ENCODE measurements around the gene PCDHB16.
"Not testable (repeated sequence)": the region's sequence is repeated elsewhere in the genome, so short reads cannot be mapped to it uniquely, and the experiment has no call there.

DNA sequence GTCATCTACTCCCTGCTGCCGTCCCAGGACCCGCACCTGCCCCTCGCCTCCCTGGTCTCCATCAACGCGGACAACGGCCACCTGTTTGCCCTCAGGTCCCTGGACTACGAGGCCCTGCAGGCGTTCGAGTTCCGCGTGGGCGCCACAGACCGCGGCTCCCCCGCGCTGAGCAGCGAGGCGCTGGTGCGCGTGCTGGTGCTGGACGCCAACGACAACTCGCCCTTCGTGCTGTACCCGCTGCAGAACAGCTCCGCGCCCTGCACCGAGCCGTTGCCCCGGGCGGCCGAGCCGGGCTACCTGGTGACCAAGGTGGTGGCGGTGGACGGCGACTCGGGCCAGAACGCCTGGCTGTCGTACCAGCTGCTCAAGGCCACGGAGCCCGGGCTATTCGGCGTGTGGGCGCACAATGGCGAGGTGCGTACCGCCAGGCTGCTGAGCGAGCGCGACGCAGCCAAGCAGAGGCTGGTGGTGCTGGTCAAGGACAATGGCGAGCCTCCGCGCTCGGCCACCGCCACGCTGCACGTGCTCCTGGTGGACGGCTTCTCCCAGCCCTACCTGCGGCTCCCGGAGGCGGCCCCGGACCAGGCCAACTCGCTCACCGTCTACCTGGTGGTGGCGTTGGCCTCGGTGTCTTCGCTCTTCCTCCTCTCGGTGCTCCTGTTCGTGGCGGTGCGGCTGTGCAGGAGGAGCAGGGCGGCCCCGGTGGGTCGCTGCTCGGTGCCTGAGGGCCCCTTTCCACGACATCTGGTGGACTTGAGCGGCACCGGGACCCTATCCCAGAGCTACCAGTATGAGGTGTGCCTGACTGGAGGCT is 7.7 kb upstream of the PCDHB16 start:
- TF ChIP-seq, protein P1, sequence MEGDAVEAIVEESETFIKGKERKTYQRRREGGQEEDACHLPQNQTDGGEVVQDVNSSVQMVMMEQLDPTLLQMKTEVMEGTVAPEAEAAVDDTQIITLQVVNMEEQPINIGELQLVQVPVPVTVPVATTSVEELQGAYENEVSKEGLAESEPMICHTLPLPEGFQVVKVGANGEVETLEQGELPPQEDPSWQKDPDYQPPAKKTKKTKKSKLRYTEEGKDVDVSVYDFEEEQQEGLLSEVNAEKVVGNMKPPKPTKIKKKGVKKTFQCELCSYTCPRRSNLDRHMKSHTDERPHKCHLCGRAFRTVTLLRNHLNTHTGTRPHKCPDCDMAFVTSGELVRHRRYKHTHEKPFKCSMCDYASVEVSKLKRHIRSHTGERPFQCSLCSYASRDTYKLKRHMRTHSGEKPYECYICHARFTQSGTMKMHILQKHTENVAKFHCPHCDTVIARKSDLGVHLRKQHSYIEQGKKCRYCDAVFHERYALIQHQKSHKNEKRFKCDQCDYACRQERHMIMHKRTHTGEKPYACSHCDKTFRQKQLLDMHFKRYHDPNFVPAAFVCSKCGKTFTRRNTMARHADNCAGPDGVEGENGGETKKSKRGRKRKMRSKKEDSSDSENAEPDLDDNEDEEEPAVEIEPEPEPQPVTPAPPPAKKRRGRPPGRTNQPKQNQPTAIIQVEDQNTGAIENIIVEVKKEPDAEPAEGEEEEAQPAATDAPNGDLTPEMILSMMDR (IDR thresholded peaks at IDR 0.05) = not testable (repeated sequence)
- TF ChIP-seq POLR2A (IDR thresholded peaks at IDR 0.05) = not testable (repeated sequence)
